ENCODE results near the gene OR7G2.
"Not testable (repeated sequence)": the region's sequence is repeated elsewhere in the genome, so short reads cannot be mapped to it uniquely, and the experiment has no call there.

The OR7G2 gene

GRCh38 chr19:9076901-9077300, 30.4 kb downstream of the OR7G2 start:
- no peak for DNase-seq (ENCODE audit: low read depth)
- no peak overlapping the region for H3K4me3 ChIP-seq (ENCODE audit: low read length)
- TF ChIP-seq CTCF (conservative IDR thresholded peaks at IDR 0.05; ENCODE audit: low read depth, low read length): no peak

GRCh38 chr19:9075064-9075949, 32.0 kb downstream of the OR7G2 start:
- peak; percentile 97 for DNase-seq (ENCODE audit: low read depth)
- no peak for TF ChIP-seq CTCF (conservative IDR thresholded peaks at IDR 0.05; ENCODE audit: low read depth, low read length)
- peak overlapping the region; percentile 8 for H3K4me3 ChIP-seq (ENCODE audit: low read length)

- no peak for TF ChIP-seq CTCF (conservative IDR thresholded peaks at IDR 0.05; ENCODE audit: low read depth, low read length)
Measured at GRCh38 chr19:9073806-9074205, 33.5 kb downstream of the OR7G2 start.

GRCh38 chr19:9071720-9072119, 35.6 kb downstream of the OR7G2 start:
- not testable (repeated sequence) for H3K4me3 ChIP-seq (ENCODE audit: low read length)

More at GRCh38 chr19:9073806-9074205, 33.5 kb downstream of the OR7G2 start:
- no peak for DNase-seq (ENCODE audit: low read depth)
- H3K4me3 ChIP-seq (ENCODE audit: low read length): no peak overlapping the region

GRCh38 chr19:9070066-9070465, 37.2 kb downstream of the OR7G2 start:
- H3K4me3 ChIP-seq (ENCODE audit: low read length): no peak overlapping the region
- peak; percentile 29 for DNase-seq (ENCODE audit: low read depth)
- no peak for TF ChIP-seq CTCF (conservative IDR thresholded peaks at IDR 0.05; ENCODE audit: low read depth, low read length)

More at GRCh38 chr19:9071720-9072119, 35.6 kb downstream of the OR7G2 start:
- DNase-seq (ENCODE audit: low read depth): not testable (repeated sequence)

- TF ChIP-seq CTCF (conservative IDR thresholded peaks at IDR 0.05; ENCODE audit: low read depth, low read length): no peak
- DNase-seq (ENCODE audit: low read depth): no peak
- H3K4me3 ChIP-seq (ENCODE audit: low read length): no peak overlapping the region
Measured at GRCh38 chr19:9065457-9066014, 41.7 kb downstream of the OR7G2 start.

GRCh38 chr19:9061879-9062278, 45.4 kb downstream of the OR7G2 start:
- no peak for DNase-seq (ENCODE audit: low read depth)
- no peak overlapping the region for H3K4me3 ChIP-seq (ENCODE audit: low read length)
- TF ChIP-seq CTCF (conservative IDR thresholded peaks at IDR 0.05; ENCODE audit: low read depth, low read length): no peak
